ENCODE results near the gene AMPD2.
A peak's percentile ranks its signal among the peaks of the same experiment; 100 is the strongest.

DNA sequence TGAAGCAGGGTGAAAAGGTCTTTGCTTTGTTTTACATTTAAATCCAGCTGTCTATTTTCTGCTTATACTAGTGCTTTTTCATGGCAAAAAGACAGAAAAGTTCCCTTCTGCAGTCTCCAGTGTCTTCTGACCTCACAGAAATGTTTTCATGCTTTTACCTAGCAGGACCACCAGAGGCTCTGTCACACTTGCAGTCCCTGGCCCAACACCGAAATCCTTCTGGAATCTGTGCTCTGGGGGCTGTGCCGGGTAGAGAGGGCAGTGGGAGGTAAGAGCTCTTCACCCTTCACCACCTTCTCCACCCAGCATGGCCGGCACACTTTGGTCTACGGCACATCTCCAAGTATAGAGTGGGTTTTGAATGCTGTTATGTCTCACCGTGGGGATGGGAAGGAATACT is 21.0 kb upstream of the AMPD2 start:
- TF ChIP-seq EZH2 (IDR thresholded peaks at IDR 0.05; ENCODE audit: low read length), result no peak
- TF ChIP-seq, protein P1, sequence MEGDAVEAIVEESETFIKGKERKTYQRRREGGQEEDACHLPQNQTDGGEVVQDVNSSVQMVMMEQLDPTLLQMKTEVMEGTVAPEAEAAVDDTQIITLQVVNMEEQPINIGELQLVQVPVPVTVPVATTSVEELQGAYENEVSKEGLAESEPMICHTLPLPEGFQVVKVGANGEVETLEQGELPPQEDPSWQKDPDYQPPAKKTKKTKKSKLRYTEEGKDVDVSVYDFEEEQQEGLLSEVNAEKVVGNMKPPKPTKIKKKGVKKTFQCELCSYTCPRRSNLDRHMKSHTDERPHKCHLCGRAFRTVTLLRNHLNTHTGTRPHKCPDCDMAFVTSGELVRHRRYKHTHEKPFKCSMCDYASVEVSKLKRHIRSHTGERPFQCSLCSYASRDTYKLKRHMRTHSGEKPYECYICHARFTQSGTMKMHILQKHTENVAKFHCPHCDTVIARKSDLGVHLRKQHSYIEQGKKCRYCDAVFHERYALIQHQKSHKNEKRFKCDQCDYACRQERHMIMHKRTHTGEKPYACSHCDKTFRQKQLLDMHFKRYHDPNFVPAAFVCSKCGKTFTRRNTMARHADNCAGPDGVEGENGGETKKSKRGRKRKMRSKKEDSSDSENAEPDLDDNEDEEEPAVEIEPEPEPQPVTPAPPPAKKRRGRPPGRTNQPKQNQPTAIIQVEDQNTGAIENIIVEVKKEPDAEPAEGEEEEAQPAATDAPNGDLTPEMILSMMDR (optimal IDR thresholded peaks at IDR 0.05 in 1 of 3, IDR thresholded peaks at IDR 0.05 in 1 of 3, conservative IDR thresholded peaks at IDR 0.05 in 1 of 3; ENCODE audit: extremely low read depth in 1 of 3, insufficient read depth in 2 of 3, low read length in 3 of 3), result peak in 1 of 3 experiments; percentile 13
